Thoracic aorta (tissue), 2 donors: ENCODE measurements around the gene TMEM145. TPM values are rescaled to one million over a fixed set of nuclear protein-coding genes. Genes with fewer than 3 reads are reported as not detected.
A peak's percentile ranks its signal among the peaks of the same experiment; 100 is the strongest.

Source experiments
- ATAC-seq: fragments of 150-250 bp; one replicate; pipeline ENCODE4 v1.8.0; 2017; ENCODE audit warnings: low read depth; ENCODE audit not compliant: insufficient number of reproducible peaks, low FRiP score
- DNase-seq: peaks from one replicate; pipeline ENCODE4 v3.0.0-alpha.2; 2020; ENCODE audit warnings: low spot score
- H3K27ac ChIP-seq, 2 donors: fragments of 200-600 bp; sonication (generic); 1 replicate in 1 of 2; 2 replicates in 1 of 2; pipeline ENCODE4 v1.5.1; 2016; ENCODE audit warnings: mild to moderate bottlenecking in 2 of 2, moderate library complexity in 2 of 2
- H3K27me3 ChIP-seq: fragments of 200-600 bp; sonication (generic); replicated peaks from 2 replicates; pipeline ENCODE4 v1.6.0; 2016; ENCODE audit warnings: mild to moderate bottlenecking; ENCODE audit not compliant: insufficient read depth
- H3K36me3 ChIP-seq: fragments of 200-600 bp; sonication (generic); one replicate; pipeline ENCODE4 v1.5.1; 2016
- H3K4me1 ChIP-seq, 2 donors: fragments of 200-600 bp; sonication (generic); 1 replicate in 1 of 2; 2 replicates in 1 of 2; pipeline versions ENCODE4 v1.5.1 to v1.6.0; 2016; ENCODE audit warnings: low read depth in 2 of 2, mild to moderate bottlenecking in 1 of 2; ENCODE audit not compliant: control insufficient read depth in 1 of 2
- H3K4me3 ChIP-seq: fragments of 200-600 bp; sonication (generic); 2 replicates; pipeline ENCODE4 v1.5.1; 2016; ENCODE audit warnings: mild to moderate bottlenecking
- H3K9me3 ChIP-seq: fragments of 200-600 bp; sonication (generic); 2 replicates; pipeline ENCODE4 v1.5.1; 2016
- total RNA-seq, 2 donors: library from RNA; depleted of rRNA; stranded (reverse); fragments of >200 nt; gene quantifications; one replicate each; pipeline versions ENCODE4 v1.1.0 to v1.2.3, GENCODE V29; 2016
- TF ChIP-seq, protein P1 (sequence below): fragments of 200-600 bp; sonication (generic); IDR thresholded peaks from one replicate; pipeline ENCODE4 v1.5.1; 2019; ENCODE audit warnings: antibody characterized with exemption

Gene TMEM145
- total RNA-seq, 2 donors from 2014 or later = not detected

DNA sequence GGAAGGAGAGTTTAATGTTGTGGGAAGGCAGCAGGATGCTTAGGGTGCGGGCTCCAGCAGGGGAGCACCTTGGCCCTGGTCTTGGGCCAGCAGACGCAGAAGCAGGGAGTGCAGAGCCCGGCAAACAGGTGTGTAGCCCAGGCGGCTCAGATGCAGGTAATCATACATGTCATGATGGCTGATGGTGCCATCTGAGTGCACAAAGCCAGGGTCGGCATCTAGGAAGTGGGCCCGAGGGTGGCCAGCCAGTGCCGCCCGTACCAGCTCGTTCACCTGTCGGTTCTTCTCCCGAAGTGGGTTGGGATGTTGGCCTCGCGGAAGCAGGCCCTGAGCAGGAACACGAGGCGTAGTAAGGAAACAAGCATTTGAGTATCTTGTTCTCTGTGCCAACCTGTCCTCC is 16.1 kb upstream of the TMEM145 start:
- Histone ChIP-seq H3K4me1 (peaks cover 4 to 6% of the 10 kb centered on the region in 2 donors), H3K36me3 (peaks cover 24% of the 10 kb centered on the region), H3K27ac (no peak overlapping the region), H3K27me3 (no peaks in the 10 kb centered on the region), H3K9me3 (no peaks in the 10 kb centered on the region), H3K4me3 (no peak overlapping the region)
- ATAC-seq (no peak), DNase-seq (no peak)
- TF ChIP-seq, protein P1, sequence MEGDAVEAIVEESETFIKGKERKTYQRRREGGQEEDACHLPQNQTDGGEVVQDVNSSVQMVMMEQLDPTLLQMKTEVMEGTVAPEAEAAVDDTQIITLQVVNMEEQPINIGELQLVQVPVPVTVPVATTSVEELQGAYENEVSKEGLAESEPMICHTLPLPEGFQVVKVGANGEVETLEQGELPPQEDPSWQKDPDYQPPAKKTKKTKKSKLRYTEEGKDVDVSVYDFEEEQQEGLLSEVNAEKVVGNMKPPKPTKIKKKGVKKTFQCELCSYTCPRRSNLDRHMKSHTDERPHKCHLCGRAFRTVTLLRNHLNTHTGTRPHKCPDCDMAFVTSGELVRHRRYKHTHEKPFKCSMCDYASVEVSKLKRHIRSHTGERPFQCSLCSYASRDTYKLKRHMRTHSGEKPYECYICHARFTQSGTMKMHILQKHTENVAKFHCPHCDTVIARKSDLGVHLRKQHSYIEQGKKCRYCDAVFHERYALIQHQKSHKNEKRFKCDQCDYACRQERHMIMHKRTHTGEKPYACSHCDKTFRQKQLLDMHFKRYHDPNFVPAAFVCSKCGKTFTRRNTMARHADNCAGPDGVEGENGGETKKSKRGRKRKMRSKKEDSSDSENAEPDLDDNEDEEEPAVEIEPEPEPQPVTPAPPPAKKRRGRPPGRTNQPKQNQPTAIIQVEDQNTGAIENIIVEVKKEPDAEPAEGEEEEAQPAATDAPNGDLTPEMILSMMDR = no peak

DNA sequence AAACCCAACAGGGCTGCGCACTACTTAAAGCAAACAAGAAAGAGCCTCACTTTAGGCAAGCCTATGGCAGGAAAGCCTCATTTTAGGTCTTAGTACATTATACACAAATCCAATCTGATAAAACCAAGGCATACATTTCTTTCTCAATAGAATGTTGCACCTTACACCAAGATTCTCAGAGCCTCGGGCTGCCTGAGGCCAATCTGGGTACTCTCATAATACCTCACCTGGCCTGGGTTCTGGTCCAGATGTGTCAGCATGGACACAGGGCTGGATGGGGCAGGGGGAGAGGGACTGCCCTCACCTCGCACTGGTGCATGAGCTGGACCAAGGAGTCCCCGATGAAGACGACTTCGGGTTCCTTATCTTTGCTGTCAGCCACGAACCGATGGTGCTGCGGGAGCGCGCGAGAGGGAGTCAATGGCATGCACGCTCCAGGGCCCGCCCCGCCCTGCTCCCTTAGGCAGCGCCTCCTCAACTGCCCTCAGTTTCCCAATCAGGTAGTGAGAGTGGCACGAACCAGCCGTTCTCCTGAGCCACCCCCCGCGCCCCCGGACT is 11.4 kb upstream of the TMEM145 start, which contains the start of gene PRR19:
TSS of gene PRR19 (plus strand) at position 487 of the 558 bp plus-strand sequence. CDS start 7,453 bp downstream, outside the sequence.
- Histone ChIP-seq H3K9me3 (no peaks in the 10 kb centered on the region), H3K4me3 (peak within 1 kb of the TSS; percentile 76), H3K27me3 (no peaks in the 10 kb centered on the region), H3K27ac (no peak within 1 kb of the TSS), H3K36me3 (no peaks in the 10 kb centered on the region), H3K4me1 (peaks cover 5 to 8% of the 10 kb centered on the region in 2 donors)
- no peak for ATAC-seq
- no peak for DNase-seq
- TF ChIP-seq, protein P1 = no peak

DNA sequence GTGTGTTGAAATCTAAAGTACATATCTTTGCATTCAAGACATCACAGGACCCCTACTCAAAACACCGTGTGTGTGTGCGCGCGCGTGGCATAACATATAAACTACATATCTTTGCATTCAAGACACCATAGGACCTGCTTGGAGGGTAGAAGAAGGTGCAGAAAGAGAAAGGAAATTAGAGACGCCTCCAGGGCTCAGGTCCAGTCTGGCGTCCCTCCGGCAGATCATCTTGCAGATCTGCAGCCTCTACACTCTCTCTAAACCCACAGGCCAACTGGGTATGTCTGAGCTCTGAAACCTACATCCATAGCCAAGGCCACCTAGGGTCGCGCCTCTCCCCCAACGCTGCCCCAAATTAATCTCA is 10.0 kb upstream of the TMEM145 start:
- Histone ChIP-seq H3K9me3 (no peaks in the 10 kb centered on the region), H3K27ac (no peak overlapping the region), H3K36me3 (no peaks in the 10 kb centered on the region), H3K4me1 (peaks cover 5 to 8% of the 10 kb centered on the region in 2 donors), H3K27me3 (no peaks in the 10 kb centered on the region), H3K4me3 (peak overlapping the region; percentile 76)
- ATAC-seq = no peak
- TF ChIP-seq, protein P1 = no peak
- DNase-seq = no peak

DNA sequence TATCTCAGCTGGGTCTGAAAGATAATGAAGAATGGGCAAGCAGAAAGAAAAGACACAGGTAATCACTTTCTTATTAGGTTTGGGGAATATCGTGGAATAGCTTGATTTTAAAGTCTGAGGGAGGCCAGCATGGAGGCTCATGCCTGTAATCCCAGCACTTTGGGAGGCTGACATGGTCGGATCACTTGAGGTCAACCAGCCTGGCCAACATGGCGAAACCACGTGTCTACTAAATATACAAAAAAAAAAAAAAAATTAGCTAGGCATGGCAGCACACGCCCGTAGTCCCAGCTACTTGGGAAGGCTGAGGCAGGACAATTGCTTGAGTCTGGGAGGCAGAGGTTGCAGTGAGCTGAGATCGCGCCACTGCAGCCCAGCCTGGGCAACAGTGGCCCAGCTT is 9.2 kb upstream of the TMEM145 start:
- TF ChIP-seq, protein P1 = no peak
- Histone ChIP-seq H3K27ac (no peak overlapping the region), H3K4me3 (no peak overlapping the region), H3K4me1 (peaks cover 5 to 8% of the 10 kb centered on the region in 2 donors), H3K9me3 (no peaks in the 10 kb centered on the region), H3K27me3 (no peaks in the 10 kb centered on the region), H3K36me3 (no peaks in the 10 kb centered on the region)
- ATAC-seq = no peak
- no peak for DNase-seq

DNA sequence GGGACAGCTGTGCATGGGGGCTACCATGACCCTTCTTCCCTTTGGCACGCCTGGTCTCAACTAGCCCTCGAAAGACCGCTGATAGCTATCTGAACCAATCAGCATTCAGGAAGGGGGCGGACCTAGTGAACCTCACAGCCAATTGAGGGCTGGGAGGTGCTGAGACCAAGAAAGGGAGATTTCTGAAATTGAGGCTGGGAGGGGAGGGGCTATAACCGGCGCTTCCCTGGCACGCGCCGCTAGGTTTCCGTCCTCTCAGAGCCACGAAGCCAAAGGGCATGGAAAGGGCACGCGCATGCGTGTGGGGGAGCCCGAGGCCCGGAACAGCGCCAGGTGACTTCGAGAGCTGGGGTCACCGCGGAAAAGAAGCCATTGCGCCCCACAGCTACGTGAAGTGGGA is 6.5 kb upstream of the TMEM145 start:
- Histone ChIP-seq H3K27me3 (no peaks in the 10 kb centered on the region), H3K4me3 (no peak overlapping the region), H3K4me1 (peaks cover 5 to 7% of the 10 kb centered on the region in 2 donors), H3K36me3 (no peaks in the 10 kb centered on the region), H3K9me3 (no peaks in the 10 kb centered on the region), H3K27ac (no peak overlapping the region)
- DNase-seq (no peak), ATAC-seq (no peak)
- TF ChIP-seq, protein P1 = no peak
